B cell (primary cell): ENCODE data around the gene DNASE1. TPM values are rescaled to one million over a fixed set of nuclear protein-coding genes. Genes with fewer than 3 reads are reported as not detected.

Experiments used
- ATAC-seq: fragments of 200-7000 bp; cut with Tn5 transposase; one replicate; pipeline ENCODE4 v1.10.0; 2021; ENCODE audit warnings: low read depth, mild to moderate bottlenecking, moderate number of reproducible peaks, moderate library complexity
- CTCF ChIA-PET: fragments of 350-600 bp; sonication (Branson Sonifier 250); formaldehyde crosslinking; loops from one replicate; lab custom pipeline; 2021; ENCODE audit warnings: antibody characterized with exemption, inconsistent platforms; lab: Charles Lee
- POLR2A ChIA-PET: fragments of 350-600 bp; sonication (Branson Sonifier 250); formaldehyde crosslinking; loops from one replicate; lab custom pipeline; 2021; ENCODE audit warnings: antibody characterized with exemption; lab: Charles Lee
- DNase-seq: peaks from one replicate; pipeline ENCODE4 v3.0.0; 2013
- H2AFZ ChIP-seq: 2 replicates; pipeline ENCODE4 v1.6.1; 2012; ENCODE audit warnings: mild to moderate bottlenecking, low read depth, low read length; ENCODE audit not compliant: insufficient read depth, poor library complexity, severe bottlenecking
- H3K27ac ChIP-seq, 2 donors: 1 replicate in 1 of 2; 2 replicates in 1 of 2; pipeline ENCODE4 v1.5.1; 2012 to 2013; ENCODE audit warnings: low read length in 2 of 2, mild to moderate bottlenecking in 2 of 2, moderate library complexity in 1 of 2
- H3K27me3 ChIP-seq, 4 experiments: fragments of 200-600 bp in 1 of 4; sonication (generic) in 1 of 4; replicated peaks in 1 of 4; 1 replicate in 2 of 4; 2 replicates in 2 of 4; pipeline versions ENCODE4 v1.6.1 to v1.7.0; 2013 to 2016; ENCODE audit warnings: low read length in 3 of 4, mild to moderate bottlenecking in 2 of 4, mixed read lengths in 1 of 4, moderate library complexity in 1 of 4; ENCODE audit not compliant: insufficient read depth in 4 of 4, control insufficient read depth in 3 of 4; ENCODE audit errors: control extremely low read depth in 1 of 4
- H3K36me3 ChIP-seq, 2 experiments: replicated peaks in 1 of 2; 1 replicate in 1 of 2; 2 replicates in 1 of 2; pipeline versions ENCODE4 v1.6.1 to v1.7.1; 2013; ENCODE audit warnings: low read length in 1 of 2; ENCODE audit not compliant: insufficient read depth in 2 of 2, control insufficient read depth in 1 of 2; ENCODE audit errors: control extremely low read depth in 1 of 2, extremely low read depth in 1 of 2
- H3K4me1 ChIP-seq, 2 donors: fragments of 200-600 bp in 1 of 2; sonication (generic) in 1 of 2; 1 replicate in 1 of 2; 2 replicates in 1 of 2; pipeline versions ENCODE4 v1.5.1 to v1.6.1; 2013 to 2017; ENCODE audit warnings: low read length in 2 of 2; ENCODE audit not compliant: control insufficient read depth in 2 of 2, insufficient read depth in 2 of 2
- H3K4me2 ChIP-seq: replicated peaks from 2 replicates; pipeline ENCODE3; 2012; ENCODE audit warnings: mild to moderate bottlenecking, low read depth, low read length; ENCODE audit not compliant: poor library complexity, severe bottlenecking
- H3K4me3 ChIP-seq, 5 experiments: fragments of 200-600 bp in 1 of 5; sonication (generic) in 1 of 5; 1 replicate in 3 of 5; 2 replicates in 2 of 5; pipeline versions ENCODE4 v1.5.1 to v1.7.0; 2011 to 2016; ENCODE audit warnings: low read length in 4 of 5, mild to moderate bottlenecking in 4 of 5, low read depth in 2 of 5, control low read depth in 1 of 5, moderate library complexity in 1 of 5; ENCODE audit not compliant: insufficient read depth in 1 of 5; ENCODE audit errors: control extremely low read depth in 1 of 5, extremely low read depth in 1 of 5
- H3K79me2 ChIP-seq: fragments of 200-600 bp; sonication (generic); one replicate; pipeline ENCODE4 v1.6.0; 2016; ENCODE audit warnings: low read length; ENCODE audit not compliant: control insufficient read depth, insufficient read depth
- H3K9ac ChIP-seq: fragments of 200-600 bp; sonication (generic); 2 replicates; pipeline ENCODE4 v1.6.1; 2017; ENCODE audit warnings: mild to moderate bottlenecking, low read length, moderate library complexity
- H3K9me3 ChIP-seq, 3 donors: one replicate each; pipeline versions ENCODE4 v1.6.1 to v1.7.1; 2013; ENCODE audit warnings: low read length in 2 of 3; ENCODE audit not compliant: control insufficient read depth in 2 of 3, insufficient read depth in 1 of 3; ENCODE audit errors: control extremely low read depth in 1 of 3
- H4K20me1 ChIP-seq: 2 replicates; pipeline ENCODE4 v1.6.0; 2012; ENCODE audit warnings: mild to moderate bottlenecking, low read length; ENCODE audit not compliant: insufficient read depth, control insufficient read depth, poor library complexity, severe bottlenecking
- H3K27ac Mint-ChIP-seq: one replicate; pipeline ENCODE4 v1.8.0; 2021; ENCODE audit warnings: mixed read lengths
- H3K27me3 Mint-ChIP-seq: one replicate; pipeline ENCODE4 v1.8.0; 2021; ENCODE audit warnings: mixed read lengths
- H3K4me1 Mint-ChIP-seq: one replicate; pipeline ENCODE4 v1.8.0; 2021; ENCODE audit warnings: mixed read lengths
- H3K4me3 Mint-ChIP-seq: one replicate; pipeline ENCODE4 v1.8.0; 2021; ENCODE audit warnings: mixed read lengths
- H3K9me3 Mint-ChIP-seq: one replicate; pipeline ENCODE4 v1.8.0; 2022; ENCODE audit warnings: mixed read lengths; ENCODE audit not compliant: insufficient read depth
- EZH2 ChIP-seq: IDR thresholded peaks from 2 replicates; pipeline ENCODE4 v1.6.1; 2012; ENCODE audit warnings: borderline replicate concordance, low read depth, mild to moderate bottlenecking, moderate library complexity, low read length; ENCODE audit not compliant: insufficient read depth, poor library complexity, severe bottlenecking
- WGBS: methylation state at CpG from one replicate; pipeline ENCODE4 v1.1.5; 2013; ENCODE audit warnings: missing lambda C conversion rate; ENCODE audit not compliant: insufficient coverage; 5-methylcytosine and 5-hydroxymethylcytosine counted together
- intact Hi-C: fragments of 100-400 bp; cut with micrococcal nuclease; formaldehyde crosslinking; loops from one replicate; pipeline ENCODE4 v1.10.0; 2022
- polyA plus RNA-seq: library from polyadenylated mRNA; depleted of rRNA; stranded (reverse); fragments of >200 nt; gene quantifications from 2 replicates; pipeline ENCODE4 v1.2.3, GENCODE V29; 2012
- total RNA-seq, 2 donors: library from RNA; stranded (reverse); fragments of 120-200 nt in 1 of 2; gene quantifications; 1 replicate in 1 of 2; 2 replicates in 1 of 2; pipeline versions ENCODE4 v1.2.3 to v1.2.4, GENCODE V29; 2013 to 2022
- TF ChIP-seq, protein P1 (sequence below): fragments of 200-600 bp; IDR thresholded peaks from one replicate; pipeline ENCODE4 v1.8.0; 2022; ENCODE audit warnings: antibody characterized with exemption, mild to moderate bottlenecking

DNASE1 gene
- total and polyA plus RNA-seq, 2 donors (not counting 1 experiment from before 2014, with no cell fraction given), result 53.3 to 53.7 TPM

GRCh38 chr16:3645504-3646347 is 8.8 kb upstream of the DNASE1 start:
- ATAC-seq (no peak), DNase-seq (no peak)
- no peak overlapping the region for H3K27ac Mint-ChIP-seq
- TF ChIP-seq EZH2, result no peak
- TF ChIP-seq, protein P1, sequence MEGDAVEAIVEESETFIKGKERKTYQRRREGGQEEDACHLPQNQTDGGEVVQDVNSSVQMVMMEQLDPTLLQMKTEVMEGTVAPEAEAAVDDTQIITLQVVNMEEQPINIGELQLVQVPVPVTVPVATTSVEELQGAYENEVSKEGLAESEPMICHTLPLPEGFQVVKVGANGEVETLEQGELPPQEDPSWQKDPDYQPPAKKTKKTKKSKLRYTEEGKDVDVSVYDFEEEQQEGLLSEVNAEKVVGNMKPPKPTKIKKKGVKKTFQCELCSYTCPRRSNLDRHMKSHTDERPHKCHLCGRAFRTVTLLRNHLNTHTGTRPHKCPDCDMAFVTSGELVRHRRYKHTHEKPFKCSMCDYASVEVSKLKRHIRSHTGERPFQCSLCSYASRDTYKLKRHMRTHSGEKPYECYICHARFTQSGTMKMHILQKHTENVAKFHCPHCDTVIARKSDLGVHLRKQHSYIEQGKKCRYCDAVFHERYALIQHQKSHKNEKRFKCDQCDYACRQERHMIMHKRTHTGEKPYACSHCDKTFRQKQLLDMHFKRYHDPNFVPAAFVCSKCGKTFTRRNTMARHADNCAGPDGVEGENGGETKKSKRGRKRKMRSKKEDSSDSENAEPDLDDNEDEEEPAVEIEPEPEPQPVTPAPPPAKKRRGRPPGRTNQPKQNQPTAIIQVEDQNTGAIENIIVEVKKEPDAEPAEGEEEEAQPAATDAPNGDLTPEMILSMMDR, result no peak
- H3K4me3 Mint-ChIP-seq, result no peak overlapping the region
- Histone ChIP-seq H2AFZ (no peak overlapping the region), H4K20me1 (no peaks in the 10 kb centered on the region), H3K4me1 (peaks cover 0 to 14% of the 10 kb centered on the region in 2 donors), H3K4me3 (no peak overlapping the region), H3K9ac (no peak overlapping the region), H3K27ac (no peak overlapping the region), H3K4me2 (no peak overlapping the region), H3K27me3 (no peaks in the 10 kb centered on the region), H3K79me2 (peaks cover 11% of the 10 kb centered on the region), H3K36me3 (peaks cover 0 to 31% of the 10 kb centered on the region in 2 experiments), H3K9me3 (no peaks in the 10 kb centered on the region)
- POLR2A ChIA-PET, result no interaction called here
- no peaks in the 10 kb centered on the region for H3K9me3 Mint-ChIP-seq
- no peaks in the 10 kb centered on the region for H3K27me3 Mint-ChIP-seq
- WGBS, result 95% methylated on average over 16 of the region's 19 CpGs
- no peaks in the 10 kb centered on the region for H3K4me1 Mint-ChIP-seq
- intact Hi-C loops, result no loop called here
- CTCF ChIA-PET, result no interaction called here

DNA sequence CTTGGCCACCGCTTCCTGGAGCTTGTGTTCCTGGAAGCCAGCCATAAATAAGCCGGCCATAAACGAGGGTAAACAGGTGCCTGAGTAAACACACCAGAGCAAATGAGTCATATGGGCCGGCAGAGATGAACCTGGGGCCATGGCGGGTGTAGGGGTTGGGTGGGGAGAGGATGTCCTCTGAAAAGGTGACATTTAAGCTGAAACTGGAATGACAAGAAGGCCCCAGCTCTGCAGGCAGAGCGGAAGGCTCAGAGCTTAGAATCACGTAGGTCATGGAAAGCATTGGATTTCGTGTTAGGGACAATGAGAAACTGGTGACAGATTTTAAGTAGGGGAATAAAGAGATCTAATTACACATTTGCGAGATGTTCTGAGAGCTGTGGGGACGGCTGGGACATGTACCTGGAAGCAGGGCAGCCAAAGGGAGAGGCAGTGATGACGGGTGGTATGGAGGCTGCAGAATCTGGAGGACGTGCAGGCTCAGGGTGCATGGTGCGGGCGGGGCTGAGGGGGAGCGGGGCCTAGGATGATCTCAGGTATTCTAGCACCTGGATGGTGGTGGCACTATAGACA is 8.1 kb upstream of the DNASE1 start:
- H3K9ac ChIP-seq, result no peak overlapping the region
- intact Hi-C loops, result no loop called here

More for the DNA sequence above, 8.1 kb upstream of the DNASE1 start:
- Histone ChIP-seq H3K36me3 (peaks cover 0 to 30% of the 10 kb centered on the region in 2 experiments), H3K27ac (no peak overlapping the region), H4K20me1 (no peaks in the 10 kb centered on the region), H2AFZ (no peak overlapping the region), H3K27me3 (no peaks in the 10 kb centered on the region), H3K4me3 (no peak overlapping the region), H3K4me1 (peaks cover 0 to 7% of the 10 kb centered on the region in 2 donors), H3K4me2 (no peak overlapping the region), H3K79me2 (peaks cover 4% of the 10 kb centered on the region), H3K9me3 (no peaks in the 10 kb centered on the region)
- ATAC-seq (no peak), DNase-seq (no peak)
- Mint-ChIP-seq H3K4me3 (no peak overlapping the region), H3K4me1 (no peaks in the 10 kb centered on the region), H3K27me3 (no peaks in the 10 kb centered on the region), H3K9me3 (no peaks in the 10 kb centered on the region), H3K27ac (no peak overlapping the region)
- CTCF ChIA-PET, result no interaction called here
- TF ChIP-seq EZH2, result no peak
- TF ChIP-seq, protein P1, result no peak
- WGBS, result 90% methylated on average over 15 of the region's 15 CpGs
- POLR2A ChIA-PET, result no interaction called here
